Mesenteric fat pad (tissue), 1 donor: Measurements from ENCODE around the gene HCAR1. TPM values are rescaled to one million over a fixed set of nuclear protein-coding genes. Genes with fewer than 3 reads are reported as not detected.

ENCODE experiments used
- total RNA-seq: library from RNA; stranded (reverse); fragmentation: NEBNext Ultra II Directional; extraction: Animal tissue kit (Norgen Biotek cat#: 25700); gene quantifications from one replicate; pipeline ENCODE4 v1.2.1, GENCODE V29; 2021
- donor health status: DM: yes; HTN: yes; CAD: no.

The HCAR1 gene
- total RNA-seq, 1 donor from 2014 or later: 6.1 TPM

Other genes with a start within 250 kb of the HCAR1 start
- 14.9 TPM for gene ZCCHC8, start 229.9 kb downstream of the HCAR1 start, total RNA-seq
- gene RSRC2, start 203.9 kb downstream of the HCAR1 start, total RNA-seq: 55.2 TPM
- gene KNTC1, start 203.6 kb downstream of the HCAR1 start, total RNA-seq: 8.5 TPM
- 33.6 TPM for gene HCAR2, start 27.5 kb downstream of the HCAR1 start, total RNA-seq
- gene HCAR3, start 14.0 kb downstream of the HCAR1 start, total RNA-seq: 7.2 TPM
- gene DENR, start 22.0 kb upstream of the HCAR1 start, total RNA-seq: 35.1 TPM
- 0.35 TPM for gene CCDC62, start 43.7 kb upstream of the HCAR1 start, total RNA-seq
- gene HIP1R, start 104.6 kb upstream of the HCAR1 start, total RNA-seq: 30.2 TPM
- 27.5 TPM for gene VPS37B, start 165.3 kb upstream of the HCAR1 start, total RNA-seq
- 2.2 TPM for gene ABCB9, start 235.6 kb upstream of the HCAR1 start, total RNA-seq
- gene OGFOD2, start 244.4 kb upstream of the HCAR1 start, total RNA-seq: 8.6 TPM
- gene ARL6IP4, start 249.8 kb upstream of the HCAR1 start, total RNA-seq: 132 TPM